T1000 (cell line): ENCODE results near the gene SLC6A18.

ENCODE experiments used
- DNase-seq: peaks from one replicate; lab custom pipeline; 2025; ENCODE audit warnings: mixed read lengths; lab: John Stamatoyannopoulos, UW

The SLC6A18 gene

GRCh38 chr5:1231354-1231905 is 6.2 kb downstream of the SLC6A18 start:
- DNase-seq, result no peak

DNA sequence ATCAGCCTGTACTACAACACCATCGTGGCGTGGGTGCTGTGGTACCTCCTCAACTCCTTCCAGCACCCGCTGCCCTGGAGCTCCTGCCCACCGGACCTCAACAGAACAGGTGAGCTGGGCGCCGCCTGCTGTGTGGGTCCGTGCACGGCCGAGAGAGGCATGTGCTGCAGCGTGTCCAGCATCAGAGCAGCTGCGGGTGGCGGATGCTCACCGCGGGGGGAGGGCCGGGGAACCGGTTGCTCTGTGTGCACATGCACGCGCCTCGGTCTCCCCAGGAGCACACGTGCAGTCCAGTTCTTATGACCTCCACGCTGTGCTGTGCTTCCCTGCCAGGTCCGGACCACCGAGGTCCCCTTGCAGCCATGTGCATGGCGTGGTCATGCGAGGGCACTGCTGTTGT is 7.6 kb downstream of the SLC6A18 start:
- DNase-seq, result no peak

DNA sequence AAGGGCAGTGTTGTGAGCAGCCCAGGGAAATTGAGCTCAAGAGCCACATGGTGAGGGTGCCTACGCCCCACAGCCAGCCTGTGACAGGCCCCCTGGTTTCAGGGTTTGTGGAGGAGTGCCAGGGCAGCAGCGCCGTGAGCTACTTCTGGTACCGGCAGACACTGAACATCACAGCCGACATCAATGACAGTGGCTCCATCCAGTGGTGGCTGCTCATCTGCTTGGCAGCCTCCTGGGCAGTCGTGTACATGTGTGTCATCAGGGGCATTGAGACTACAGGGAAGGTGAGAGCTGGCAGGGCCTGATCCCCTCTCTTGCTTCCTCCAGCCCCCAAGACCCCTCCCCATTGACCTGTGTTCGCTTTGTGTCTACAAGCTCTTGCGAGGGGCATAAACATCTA is 10.2 kb downstream of the SLC6A18 start:
- no peak for DNase-seq

- DNase-seq, result no peak
Observed at GRCh38 chr5:1235838-1236237, 10.7 kb downstream of the SLC6A18 start.

DNA sequence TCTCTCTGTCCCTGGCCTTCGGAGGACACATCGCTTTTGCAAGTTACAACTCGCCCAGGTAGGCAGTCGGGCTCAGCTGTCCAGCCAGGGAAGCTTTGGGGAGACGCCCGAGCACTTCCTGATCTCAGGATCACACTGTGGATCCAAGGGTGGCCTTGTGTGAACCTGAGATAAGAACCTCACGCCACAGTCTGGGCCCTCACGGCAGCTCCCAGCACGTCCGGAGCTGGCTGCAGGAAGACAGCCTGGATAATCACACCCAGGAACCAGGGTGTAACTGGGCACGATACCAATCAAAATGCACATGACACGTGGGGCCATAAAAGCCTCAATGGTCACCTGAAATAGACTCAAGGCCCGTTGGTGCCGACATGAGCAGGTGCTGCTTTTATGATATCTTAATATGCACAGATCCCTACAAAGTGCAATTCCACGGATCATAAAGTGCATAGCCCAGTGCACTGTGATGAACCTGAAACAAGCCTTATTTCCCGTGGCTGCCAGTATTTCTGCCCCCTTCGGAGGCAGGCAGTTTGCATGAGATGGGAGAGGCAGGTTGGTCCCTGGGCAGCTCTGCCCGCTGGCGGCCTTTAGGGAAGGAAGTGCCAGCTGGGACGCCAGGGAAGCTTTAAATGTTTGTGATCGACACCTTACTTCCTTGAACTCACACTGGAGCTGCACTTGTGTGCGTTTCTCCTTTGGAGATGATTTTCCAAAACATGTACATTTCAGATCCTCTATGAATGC is 14.5 kb downstream of the SLC6A18 start:
- DNase-seq, result no peak

- no peak for DNase-seq
Observed at GRCh38 chr5:1240496-1241260, 15.5 kb downstream of the SLC6A18 start.

DNA sequence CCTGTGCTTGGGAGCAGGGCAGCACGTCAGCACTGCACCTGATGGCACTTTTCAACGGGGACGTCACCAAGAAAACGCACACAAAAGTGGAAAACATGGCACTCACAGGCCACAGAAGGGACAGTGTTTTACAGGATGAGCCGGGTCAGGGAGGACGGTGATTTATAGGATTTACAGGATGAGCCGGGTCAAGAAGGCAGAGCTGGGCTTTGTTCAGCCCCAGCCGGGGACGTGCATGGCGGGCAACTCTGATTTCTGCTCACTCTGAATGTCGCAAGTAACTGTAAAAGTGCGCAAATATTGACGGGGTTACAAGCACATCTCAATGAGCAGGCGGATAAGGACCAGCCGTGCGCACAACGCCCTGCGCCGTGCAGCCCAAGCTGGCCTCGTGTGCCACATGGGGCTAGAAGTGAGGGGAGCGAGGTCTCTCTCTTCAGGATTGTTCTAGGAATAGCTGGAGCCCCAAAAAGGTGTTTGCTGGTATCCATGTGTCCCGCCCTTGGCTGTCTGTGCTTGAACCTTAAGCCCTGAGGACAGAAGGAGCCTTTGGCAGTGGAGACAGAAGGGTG is 16.4 kb downstream of the SLC6A18 start:
- no peak for DNase-seq

DNA sequence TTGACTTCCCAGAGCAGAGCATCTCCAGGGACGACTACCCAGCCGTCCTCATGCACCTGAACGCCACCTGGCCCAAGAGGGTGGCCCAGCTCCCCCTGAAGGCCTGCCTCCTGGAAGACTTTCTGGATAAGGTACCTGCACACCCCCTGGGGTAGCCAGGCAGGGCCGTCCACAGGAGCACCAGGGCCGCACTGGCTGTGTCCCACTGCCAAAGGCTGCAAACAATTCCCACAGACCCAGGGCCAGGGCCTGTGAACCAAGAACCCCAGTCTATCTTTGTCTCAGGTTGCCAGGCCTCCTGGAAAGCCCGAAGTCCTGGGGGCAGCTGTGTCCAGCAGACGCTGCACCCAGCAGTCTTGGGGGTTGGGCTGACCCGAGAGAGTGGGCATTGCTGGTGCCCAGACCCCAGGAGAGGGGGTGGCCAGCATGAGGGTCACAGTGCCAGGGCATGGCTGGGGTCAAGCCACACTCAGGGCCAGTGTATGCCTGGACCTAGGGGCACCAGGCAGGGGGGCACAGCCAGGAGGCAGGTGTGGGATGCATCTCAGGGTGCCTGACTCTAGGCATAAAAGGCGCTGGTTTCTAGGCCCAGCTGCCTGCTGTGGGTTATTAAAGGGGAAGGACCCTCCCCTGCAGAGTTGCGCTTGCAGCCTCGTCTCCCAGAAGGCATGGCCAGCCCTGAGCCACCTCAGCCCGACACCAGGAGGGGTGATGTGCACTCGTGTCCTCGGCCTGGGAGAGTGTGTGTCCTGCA is 17.7 kb downstream of the SLC6A18 start:
- no peak for DNase-seq

- no peak for DNase-seq
Observed at GRCh38 chr5:1243487-1244130, 18.4 kb downstream of the SLC6A18 start.

- no peak for DNase-seq
Observed at GRCh38 chr5:1244255-1244654, 19.1 kb downstream of the SLC6A18 start.

- DNase-seq, result no peak
Observed at GRCh38 chr5:1244976-1245375, 19.8 kb downstream of the SLC6A18 start.

DNA sequence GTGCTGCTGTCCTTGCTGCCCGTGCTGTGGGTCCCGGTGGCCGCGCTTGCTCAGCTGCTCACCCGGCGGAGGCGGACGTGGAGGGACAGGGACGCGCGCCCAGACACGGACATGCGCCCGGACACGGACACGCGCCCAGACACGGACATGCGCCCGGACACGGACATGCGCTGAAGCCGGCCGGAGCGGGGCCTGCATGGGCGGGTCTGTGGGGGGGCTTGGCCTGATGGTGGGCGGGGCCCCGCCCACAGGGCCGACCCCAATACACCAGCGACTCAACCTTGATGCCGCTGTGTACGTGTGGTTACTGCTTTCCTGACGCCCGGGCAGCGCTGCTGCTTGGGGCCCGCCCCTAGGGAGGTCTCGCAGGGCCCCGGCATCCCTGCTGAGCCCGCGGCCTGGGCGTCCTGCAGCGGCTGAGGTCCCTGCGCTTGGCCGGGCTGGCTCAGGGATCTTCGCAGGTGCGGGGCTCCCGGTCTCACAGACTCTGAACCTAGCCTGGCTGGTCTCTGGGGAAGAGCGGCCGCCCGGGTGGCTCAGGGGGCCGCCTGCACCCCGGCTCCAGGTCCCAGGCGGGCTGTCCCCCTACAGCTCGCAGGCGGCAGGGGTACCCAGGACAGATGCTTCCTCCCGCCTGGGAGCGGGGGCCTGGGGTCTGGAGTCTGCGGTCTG is 20.9 kb downstream of the SLC6A18 start:
- no peak for DNase-seq

DNA sequence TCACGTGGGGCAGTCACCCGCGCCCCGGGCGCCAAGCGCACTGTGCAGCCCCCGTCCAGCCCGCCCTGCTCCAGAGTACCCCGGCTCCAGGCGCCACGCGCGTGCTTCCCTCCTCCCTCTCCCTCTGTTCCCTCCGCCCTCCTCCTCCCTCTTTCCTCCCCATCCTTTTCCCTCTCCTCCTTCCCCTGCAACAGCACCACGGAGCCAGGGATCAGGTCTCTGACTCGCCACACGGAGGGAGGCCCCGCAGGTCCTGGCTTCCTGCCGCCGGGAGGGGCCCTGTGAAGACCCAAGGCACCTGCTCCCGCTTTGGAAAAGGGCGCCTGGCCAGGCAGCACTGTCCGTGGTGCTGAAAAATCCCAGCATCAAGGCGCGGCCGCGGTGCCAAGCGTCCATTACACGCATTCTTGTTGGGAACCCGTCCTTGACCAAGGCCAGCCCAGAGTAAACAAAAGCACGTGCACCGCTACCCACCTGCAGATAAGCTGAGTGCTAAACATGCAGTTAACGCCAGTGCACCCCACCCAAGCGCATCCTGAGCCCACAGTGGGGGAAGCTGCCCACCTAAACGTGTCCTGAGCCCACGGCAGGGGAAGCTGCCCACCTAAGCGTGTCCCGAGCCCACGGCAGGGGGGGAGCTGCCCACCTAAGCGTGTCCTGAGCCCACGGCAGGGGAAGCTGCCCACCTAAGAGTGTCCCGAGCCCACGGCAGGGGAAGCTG is 21.7 kb downstream of the SLC6A18 start:
- DNase-seq, result no peak

DNA sequence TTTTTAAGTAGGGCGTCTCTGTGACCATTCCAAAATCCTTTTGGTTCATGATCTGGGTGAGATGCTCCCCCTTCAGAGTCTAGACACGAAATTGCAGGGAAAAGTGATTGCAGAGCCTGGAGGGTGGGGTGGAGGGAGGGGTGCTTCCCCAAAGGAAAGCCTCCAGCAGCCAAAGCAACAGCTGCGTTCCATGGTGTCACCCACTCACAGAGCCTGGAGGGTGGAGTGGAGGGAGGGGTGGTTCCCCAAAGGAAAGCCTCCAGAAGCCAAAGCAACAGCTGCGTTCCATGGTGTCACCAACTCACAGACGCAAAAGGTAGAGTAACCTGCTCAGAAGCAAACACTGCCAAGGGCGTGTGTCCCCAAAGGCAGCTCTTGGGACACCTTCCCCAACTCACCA is 22.6 kb downstream of the SLC6A18 start:
- DNase-seq, result no peak

DNA sequence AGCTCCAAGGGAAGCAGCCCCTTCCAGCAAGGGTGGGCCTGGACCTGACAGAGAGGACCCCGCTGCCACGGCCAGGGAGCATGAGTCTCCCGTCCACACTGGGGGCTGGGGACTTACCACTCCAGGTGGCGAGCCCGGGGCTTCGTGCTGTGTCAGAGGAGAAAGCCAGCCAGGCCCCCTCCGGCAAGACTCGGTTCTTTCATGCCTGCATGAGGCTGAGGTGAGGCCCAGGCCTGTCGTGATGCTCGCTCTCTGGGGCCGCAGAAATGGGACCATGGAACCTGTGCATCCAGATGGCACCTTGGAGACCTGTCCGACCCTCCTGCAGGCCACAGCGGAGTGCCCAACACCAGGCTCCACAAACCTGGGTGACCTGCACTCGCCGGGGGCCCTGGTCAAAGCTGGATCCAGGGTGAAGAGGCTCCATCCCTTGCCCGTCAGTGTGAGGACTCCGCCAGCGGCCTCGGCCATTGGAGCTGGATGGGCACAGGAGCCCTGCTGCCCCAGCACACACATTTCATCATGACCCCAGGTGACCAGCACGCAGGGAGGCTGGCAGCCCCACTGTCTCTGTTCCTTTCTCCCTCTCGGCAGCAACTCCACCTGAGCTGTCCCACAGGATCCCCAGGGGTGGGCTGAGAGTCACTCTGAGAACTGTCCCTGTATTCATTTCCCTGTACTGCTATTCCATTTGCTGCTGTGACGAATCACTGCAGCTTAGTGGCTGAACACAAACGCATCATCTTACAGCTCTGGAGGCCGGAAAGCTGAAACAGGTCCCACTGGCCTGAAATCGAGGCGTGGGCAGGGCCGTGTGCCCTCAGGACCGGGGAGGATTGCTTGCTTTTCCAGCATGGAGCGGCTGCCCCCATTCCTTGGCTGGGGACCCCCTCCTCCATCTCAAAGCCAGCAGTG is 24.4 kb downstream of the SLC6A18 start:
- DNase-seq, result no peak

DNA sequence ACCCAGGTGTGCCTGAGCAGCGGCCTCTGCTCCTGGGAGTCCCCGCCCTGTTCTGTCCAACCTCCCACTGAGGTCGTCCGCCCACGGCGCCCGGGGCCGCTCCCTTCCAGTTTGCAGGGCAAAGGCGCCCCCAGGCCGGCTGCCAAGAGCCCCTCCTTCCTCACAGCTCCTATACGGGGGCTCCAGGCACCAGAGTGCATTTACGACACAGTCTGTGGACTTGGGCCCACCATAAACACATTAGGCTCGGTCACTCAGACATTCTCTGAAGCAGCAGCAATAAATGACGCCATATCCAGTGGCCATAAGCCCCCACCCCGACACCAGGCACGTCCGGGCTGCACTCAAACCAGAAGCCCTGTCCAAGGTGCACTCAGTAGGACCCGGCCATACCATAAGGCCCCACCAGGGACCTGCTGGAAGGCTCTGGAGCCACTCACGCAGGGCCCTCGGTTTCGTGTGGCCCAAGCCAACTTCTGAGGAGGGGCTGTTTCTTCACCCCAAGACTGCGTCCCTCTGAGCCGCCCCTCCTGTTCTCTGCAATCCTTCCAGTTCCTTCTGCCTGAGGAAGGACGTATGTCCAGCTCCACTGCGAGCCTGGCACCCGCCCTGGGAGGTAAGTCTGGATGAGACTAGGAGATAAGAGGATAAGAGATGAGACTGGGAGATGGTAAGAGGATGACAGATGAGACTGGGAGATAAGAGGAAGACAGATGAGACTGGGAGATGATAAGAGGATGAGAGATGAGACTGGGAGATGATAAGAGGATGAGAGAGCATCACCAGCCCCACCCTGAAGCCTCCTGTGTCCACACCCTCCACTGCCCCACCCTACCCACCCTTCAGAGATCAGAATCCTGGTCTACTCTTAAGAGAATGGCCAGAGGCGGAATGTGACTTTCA is 26.7 kb downstream of the SLC6A18 start:
- DNase-seq, result no peak

GRCh38 chr5:1252681-1253080 is 27.5 kb downstream of the SLC6A18 start:
- no peak for DNase-seq

DNA sequence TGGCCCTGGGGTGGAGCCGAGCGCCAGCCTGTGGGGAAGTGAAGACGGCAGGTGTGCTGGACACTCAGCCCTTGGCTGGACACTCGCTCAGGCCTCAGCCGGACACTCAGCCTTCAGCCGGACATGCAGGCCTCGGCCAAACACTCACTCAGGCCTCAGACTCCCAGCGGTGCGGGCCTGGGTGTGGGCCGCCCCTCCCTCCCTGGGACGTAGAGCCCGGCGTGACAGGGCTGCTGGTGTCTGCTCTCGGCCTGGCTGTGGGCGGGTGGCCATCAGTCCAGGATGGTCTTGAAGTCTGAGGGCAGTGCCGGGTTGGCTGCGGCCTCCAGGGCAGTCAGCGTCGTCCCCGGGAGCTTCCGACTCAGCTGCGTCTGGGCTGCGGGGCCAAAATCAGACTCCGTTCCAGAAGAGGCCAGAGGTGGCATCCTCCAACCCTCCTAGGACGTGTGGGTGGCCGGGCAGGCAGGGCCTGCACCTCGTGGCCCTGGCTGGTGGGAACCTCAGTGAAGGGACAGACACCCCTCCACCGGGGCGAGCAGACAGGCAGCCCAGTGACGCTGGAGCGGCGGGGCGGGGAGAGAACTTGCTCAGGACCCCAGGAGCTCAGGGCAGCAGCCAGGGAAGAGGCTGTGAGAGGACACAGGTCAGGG is 28.4 kb downstream of the SLC6A18 start:
- DNase-seq, result no peak
